Neuronal stem cell (in vitro differentiated cells): ENCODE data around the gene PER1.

Experiments used
- DNase-seq: peaks from one replicate; pipeline ENCODE4 v3.0.0-alpha.2; 2013; ENCODE audit warnings: low spot score
- H2AFZ ChIP-seq: one replicate; pipeline ENCODE4 v1.6.1; 2013; ENCODE audit warnings: mild to moderate bottlenecking, low read length, inconsistent platforms
- H2AK5ac ChIP-seq: 2 replicates; pipeline ENCODE4 v1.6.1; 2013; ENCODE audit warnings: low read depth, mild to moderate bottlenecking, inconsistent platforms, low read length, moderate library complexity, mixed read lengths
- H2BK120ac ChIP-seq: 2 replicates; pipeline ENCODE4 v1.6.1; 2013; ENCODE audit warnings: low read depth, mild to moderate bottlenecking, inconsistent platforms, low read length, moderate library complexity, mixed read lengths
- H2BK12ac ChIP-seq: one replicate; pipeline ENCODE4 v1.6.1; 2013; ENCODE audit warnings: low read length, inconsistent platforms
- H2BK15ac ChIP-seq: 2 replicates; pipeline ENCODE4 v1.6.1; 2013; ENCODE audit warnings: mild to moderate bottlenecking, low read length, inconsistent platforms, mixed read lengths
- H2BK5ac ChIP-seq: one replicate; pipeline ENCODE4 v1.6.1; 2013; ENCODE audit warnings: inconsistent platforms, mild to moderate bottlenecking, low read length, moderate library complexity
- H3K14ac ChIP-seq: one replicate; pipeline ENCODE4 v1.6.1; 2013; ENCODE audit warnings: low read length, inconsistent platforms
- H3K18ac ChIP-seq: 2 replicates; pipeline ENCODE4 v1.6.1; 2013; ENCODE audit warnings: low read length, inconsistent platforms
- H3K23ac ChIP-seq: 2 replicates; pipeline ENCODE4 v1.6.1; 2013; ENCODE audit warnings: low read depth, mild to moderate bottlenecking, mixed read lengths, low read length, inconsistent platforms; ENCODE audit not compliant: poor library complexity
- H3K27ac ChIP-seq: replicated peaks from 3 replicates; pipeline ENCODE4 v1.5.1; 2013; ENCODE audit warnings: low read length, inconsistent platforms
- H3K27me3 ChIP-seq, 3 experiments: 2 replicates each; pipeline ENCODE4 v1.6.1; 2013; ENCODE audit warnings: low read length in 3 of 3, mild to moderate bottlenecking in 2 of 3, inconsistent platforms in 1 of 3, low read depth in 1 of 3, mixed read lengths in 1 of 3, moderate library complexity in 1 of 3; ENCODE audit not compliant: control insufficient read depth in 3 of 3, insufficient read depth in 3 of 3
- H3K36me3 ChIP-seq, 2 donors: replicated peaks in 1 of 2; 2 replicates each; pipeline ENCODE4 v1.6.1; 2013; ENCODE audit warnings: low read length in 2 of 2; ENCODE audit not compliant: control insufficient read depth in 2 of 2, insufficient read depth in 2 of 2
- H3K4ac ChIP-seq: 2 replicates; pipeline ENCODE4 v1.6.1; 2013; ENCODE audit warnings: inconsistent platforms, mild to moderate bottlenecking, low read length, moderate library complexity
- H3K4me1 ChIP-seq, 2 donors: 1 replicate in 1 of 2; 2 replicates in 1 of 2; pipeline ENCODE4 v1.6.1; 2013; ENCODE audit warnings: low read length in 2 of 2, low read depth in 1 of 2; ENCODE audit not compliant: control insufficient read depth in 2 of 2, insufficient read depth in 1 of 2
- H3K4me2 ChIP-seq: one replicate; pipeline ENCODE4 v1.6.1; 2013; ENCODE audit warnings: mild to moderate bottlenecking, low read length, inconsistent platforms; ENCODE audit not compliant: insufficient read depth, poor library complexity, severe bottlenecking
- H3K4me3 ChIP-seq, 2 donors: 2 replicates each; pipeline ENCODE4 v1.5.1; 2013; ENCODE audit warnings: low read length in 2 of 2, mild to moderate bottlenecking in 2 of 2, inconsistent platforms in 1 of 2, moderate library complexity in 1 of 2
- H3K79me1 ChIP-seq: one replicate; pipeline ENCODE4 v1.6.1; 2013; ENCODE audit warnings: low read depth, mild to moderate bottlenecking, inconsistent platforms, low read length, moderate library complexity
- H3K9ac ChIP-seq: one replicate; pipeline ENCODE4 v1.6.1; 2013; ENCODE audit warnings: mild to moderate bottlenecking, low read depth, low read length, inconsistent platforms; ENCODE audit not compliant: poor library complexity
- H3K9me3 ChIP-seq, 2 donors: replicated peaks in 1 of 2; 2 replicates each; pipeline versions ENCODE3 to v1.6.1; 2013; ENCODE audit warnings: low read length in 2 of 2, mild to moderate bottlenecking in 2 of 2, inconsistent platforms in 1 of 2, low read depth in 1 of 2, mixed read lengths in 1 of 2, moderate library complexity in 1 of 2; ENCODE audit not compliant: control insufficient read depth in 2 of 2, insufficient read depth in 1 of 2
- H4K8ac ChIP-seq: one replicate; pipeline ENCODE4 v1.6.1; 2013; ENCODE audit warnings: low read depth, mild to moderate bottlenecking, inconsistent platforms, low read length, moderate library complexity
- H4K91ac ChIP-seq: one replicate; pipeline ENCODE4 v1.6.1; 2013; ENCODE audit warnings: low read length, low read depth, mild to moderate bottlenecking, inconsistent platforms; ENCODE audit not compliant: poor library complexity
- WGBS, 2 donors: extraction: QIAGEN DNeasy Blood & Tissue Kit; methylation state at CpG; one replicate each; pipeline ENCODE4 v1.1.7; 2013; ENCODE audit warnings: missing lambda C conversion rate in 2 of 2, mixed read lengths in 1 of 2; ENCODE audit not compliant: insufficient read length in 2 of 2, insufficient replicate concordance in 1 of 2; ENCODE audit errors: extremely low coverage in 2 of 2; 5-methylcytosine and 5-hydroxymethylcytosine counted together

The PER1 gene

GRCh38 chr17:8128125-8128784, 23.9 kb downstream of the PER1 start:
- no peak for DNase-seq
- Histone ChIP-seq H3K4me3 (no peak overlapping the region), H2BK120ac (no peak overlapping the region), H2AFZ (no peak overlapping the region), H3K4ac (no peak overlapping the region), H3K4me1 (peaks cover 16 to 19% of the 10 kb centered on the region in 2 donors), H3K79me1 (no peaks in the 10 kb centered on the region), H3K27ac (peak overlapping the region; percentile 28), H2BK5ac (no peak overlapping the region), H3K9ac (no peak overlapping the region), H4K91ac (no peak overlapping the region), H2AK5ac (no peak overlapping the region), H2BK15ac (no peak overlapping the region), H4K8ac (no peak overlapping the region), H3K23ac (no peak overlapping the region), H3K9me3 (no peaks in the 10 kb centered on the region), H3K18ac (no peak overlapping the region), H2BK12ac (peak overlapping the region; percentile 84), H3K27me3 (peaks cover 10 to 35% (median 18%) of the 10 kb centered on the region in 3 experiments), H3K36me3 (no peaks in the 10 kb centered on the region), H3K14ac (no peak overlapping the region), H3K4me2 (no peak overlapping the region)
- no CpG with 5 or more reads among the region's 14 CpGs for WGBS, 2 donors

- Histone ChIP-seq H3K27me3 (peaks cover 14 to 49% (median 28%) of the 10 kb centered on the region in 3 experiments), H2BK15ac (no peak overlapping the region)
Observed at GRCh38 chr17:8126491-8127066, 25.6 kb downstream of the PER1 start.

GRCh38 chr17:8125947-8126490, 26.2 kb downstream of the PER1 start:
- H3K79me1 ChIP-seq, result no peaks in the 10 kb centered on the region
- H2BK120ac ChIP-seq, result no peak overlapping the region
- peak overlapping the region; percentile 80 for H3K4me2 ChIP-seq
- no peaks in the 10 kb centered on the region for H3K9me3 ChIP-seq
- peaks cover 18 to 27% of the 10 kb centered on the region in 2 donors for H3K4me1 ChIP-seq
- H2BK5ac ChIP-seq, result peak overlapping the region; percentile 35
- H3K36me3 ChIP-seq, result no peaks in the 10 kb centered on the region
- H3K9ac ChIP-seq, result no peak overlapping the region
- no peak overlapping the region for H3K27ac ChIP-seq
- H3K4ac ChIP-seq, result no peak overlapping the region
- H3K27me3 ChIP-seq, result peaks cover 14 to 49% (median 28%) of the 10 kb centered on the region in 3 experiments
- H4K8ac ChIP-seq, result no peak overlapping the region
- H2BK15ac ChIP-seq, result no peak overlapping the region
- no peak overlapping the region for H2BK12ac ChIP-seq
- peak overlapping the region; percentile 93 for H2AFZ ChIP-seq
- no peak overlapping the region for H4K91ac ChIP-seq
- peak overlapping the region; percentile 51 for H3K14ac ChIP-seq
- no peak overlapping the region for H3K23ac ChIP-seq
- DNase-seq, result peak; percentile 59
- peak overlapping the region; percentile 92 for H3K18ac ChIP-seq
- H2AK5ac ChIP-seq, result no peak overlapping the region
- WGBS, 2 donors, result no CpG with 5 or more reads among the region's 35 CpGs
- peak overlapping the region; percentile 67 to 84 for H3K4me3 ChIP-seq

More at GRCh38 chr17:8126491-8127066, 25.6 kb downstream of the PER1 start:
- Histone ChIP-seq H3K14ac (no peak overlapping the region), H2BK5ac (no peak overlapping the region), H3K4me3 (peak overlapping the region; percentile 67 to 84), H2AK5ac (no peak overlapping the region), H4K8ac (no peak overlapping the region), H3K79me1 (no peaks in the 10 kb centered on the region), H3K4me2 (peak overlapping the region; percentile 84), H4K91ac (no peak overlapping the region), H3K27ac (no peak overlapping the region), H3K9ac (no peak overlapping the region), H3K4me1 (peaks cover 16 to 25% of the 10 kb centered on the region in 2 donors), H2AFZ (peak overlapping the region; percentile 93), H3K4ac (no peak overlapping the region), H2BK120ac (no peak overlapping the region), H3K36me3 (no peaks in the 10 kb centered on the region), H3K9me3 (no peaks in the 10 kb centered on the region), H2BK12ac (no peak overlapping the region), H3K23ac (no peak overlapping the region), H3K18ac (peak overlapping the region; percentile 92)
- peak; percentile 57 for DNase-seq
- no CpG with 5 or more reads among the region's 45 CpGs for WGBS, 2 donors
